Neuronal stem cell (in vitro differentiated cells): Measurements from ENCODE around the gene GH1.
"Not testable (repeated sequence)": the region's sequence is repeated elsewhere in the genome, so short reads cannot be mapped to it uniquely, and the experiment has no call there.

ENCODE experiments used
- DNase-seq: peaks from one replicate; pipeline ENCODE4 v3.0.0-alpha.2; 2013; ENCODE audit warnings: low spot score
- H2AFZ ChIP-seq: one replicate; pipeline ENCODE4 v1.6.1; 2013; ENCODE audit warnings: mild to moderate bottlenecking, low read length, inconsistent platforms
- H2AK5ac ChIP-seq: 2 replicates; pipeline ENCODE4 v1.6.1; 2013; ENCODE audit warnings: low read depth, mild to moderate bottlenecking, inconsistent platforms, low read length, moderate library complexity, mixed read lengths
- H2BK120ac ChIP-seq: 2 replicates; pipeline ENCODE4 v1.6.1; 2013; ENCODE audit warnings: low read depth, mild to moderate bottlenecking, inconsistent platforms, low read length, moderate library complexity, mixed read lengths
- H2BK12ac ChIP-seq: one replicate; pipeline ENCODE4 v1.6.1; 2013; ENCODE audit warnings: low read length, inconsistent platforms
- H2BK15ac ChIP-seq: 2 replicates; pipeline ENCODE4 v1.6.1; 2013; ENCODE audit warnings: mild to moderate bottlenecking, low read length, inconsistent platforms, mixed read lengths
- H2BK5ac ChIP-seq: one replicate; pipeline ENCODE4 v1.6.1; 2013; ENCODE audit warnings: inconsistent platforms, mild to moderate bottlenecking, low read length, moderate library complexity
- H3K14ac ChIP-seq: one replicate; pipeline ENCODE4 v1.6.1; 2013; ENCODE audit warnings: low read length, inconsistent platforms
- H3K18ac ChIP-seq: 2 replicates; pipeline ENCODE4 v1.6.1; 2013; ENCODE audit warnings: low read length, inconsistent platforms
- H3K23ac ChIP-seq: 2 replicates; pipeline ENCODE4 v1.6.1; 2013; ENCODE audit warnings: low read depth, mild to moderate bottlenecking, mixed read lengths, low read length, inconsistent platforms; ENCODE audit not compliant: poor library complexity
- H3K27ac ChIP-seq: replicated peaks from 3 replicates; pipeline ENCODE4 v1.5.1; 2013; ENCODE audit warnings: low read length, inconsistent platforms
- H3K27me3 ChIP-seq, 3 experiments: 2 replicates each; pipeline ENCODE4 v1.6.1; 2013; ENCODE audit warnings: low read length in 3 of 3, mild to moderate bottlenecking in 2 of 3, inconsistent platforms in 1 of 3, low read depth in 1 of 3, mixed read lengths in 1 of 3, moderate library complexity in 1 of 3; ENCODE audit not compliant: control insufficient read depth in 3 of 3, insufficient read depth in 3 of 3
- H3K36me3 ChIP-seq, 2 donors: replicated peaks in 1 of 2; 2 replicates each; pipeline ENCODE4 v1.6.1; 2013; ENCODE audit warnings: low read length in 2 of 2; ENCODE audit not compliant: control insufficient read depth in 2 of 2, insufficient read depth in 2 of 2
- H3K4ac ChIP-seq: 2 replicates; pipeline ENCODE4 v1.6.1; 2013; ENCODE audit warnings: inconsistent platforms, mild to moderate bottlenecking, low read length, moderate library complexity
- H3K4me1 ChIP-seq, 2 donors: 1 replicate in 1 of 2; 2 replicates in 1 of 2; pipeline ENCODE4 v1.6.1; 2013; ENCODE audit warnings: low read length in 2 of 2, low read depth in 1 of 2; ENCODE audit not compliant: control insufficient read depth in 2 of 2, insufficient read depth in 1 of 2
- H3K4me2 ChIP-seq: one replicate; pipeline ENCODE4 v1.6.1; 2013; ENCODE audit warnings: mild to moderate bottlenecking, low read length, inconsistent platforms; ENCODE audit not compliant: insufficient read depth, poor library complexity, severe bottlenecking
- H3K4me3 ChIP-seq, 2 donors: 2 replicates each; pipeline ENCODE4 v1.5.1; 2013; ENCODE audit warnings: low read length in 2 of 2, mild to moderate bottlenecking in 2 of 2, inconsistent platforms in 1 of 2, moderate library complexity in 1 of 2
- H3K79me1 ChIP-seq: one replicate; pipeline ENCODE4 v1.6.1; 2013; ENCODE audit warnings: low read depth, mild to moderate bottlenecking, inconsistent platforms, low read length, moderate library complexity
- H3K9ac ChIP-seq: one replicate; pipeline ENCODE4 v1.6.1; 2013; ENCODE audit warnings: mild to moderate bottlenecking, low read depth, low read length, inconsistent platforms; ENCODE audit not compliant: poor library complexity
- H3K9me3 ChIP-seq, 2 donors: replicated peaks in 1 of 2; 2 replicates each; pipeline versions ENCODE3 to v1.6.1; 2013; ENCODE audit warnings: low read length in 2 of 2, mild to moderate bottlenecking in 2 of 2, inconsistent platforms in 1 of 2, low read depth in 1 of 2, mixed read lengths in 1 of 2, moderate library complexity in 1 of 2; ENCODE audit not compliant: control insufficient read depth in 2 of 2, insufficient read depth in 1 of 2
- H4K8ac ChIP-seq: one replicate; pipeline ENCODE4 v1.6.1; 2013; ENCODE audit warnings: low read depth, mild to moderate bottlenecking, inconsistent platforms, low read length, moderate library complexity
- H4K91ac ChIP-seq: one replicate; pipeline ENCODE4 v1.6.1; 2013; ENCODE audit warnings: low read length, low read depth, mild to moderate bottlenecking, inconsistent platforms; ENCODE audit not compliant: poor library complexity
- WGBS, 2 donors: extraction: QIAGEN DNeasy Blood & Tissue Kit; methylation state at CpG; one replicate each; pipeline ENCODE4 v1.1.7; 2013; ENCODE audit warnings: missing lambda C conversion rate in 2 of 2, mixed read lengths in 1 of 2; ENCODE audit not compliant: insufficient read length in 2 of 2, insufficient replicate concordance in 1 of 2; ENCODE audit errors: extremely low coverage in 2 of 2; 5-methylcytosine and 5-hydroxymethylcytosine counted together

The GH1 gene

DNA sequence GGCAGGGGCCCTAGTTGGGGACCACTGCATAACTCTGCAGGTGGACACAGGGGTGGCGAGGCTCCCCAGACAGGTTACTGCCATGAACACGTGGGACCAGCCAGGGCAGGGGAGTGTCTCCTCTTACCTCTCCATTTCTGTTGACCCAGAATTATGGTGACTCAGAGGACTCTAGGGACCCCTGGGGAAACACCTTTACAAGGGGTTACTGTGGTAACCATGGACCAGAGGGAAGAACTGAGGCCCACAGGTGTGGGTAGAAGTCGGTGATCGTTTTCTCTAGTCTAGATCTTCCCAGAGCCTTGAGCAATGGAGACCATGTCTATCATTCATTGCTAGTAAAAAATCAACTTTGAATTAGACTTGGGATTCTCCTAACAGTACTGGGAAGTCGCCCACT lies 2.1 kb upstream of the GH1 start:
- H2BK120ac ChIP-seq, H2AK5ac ChIP-seq, H3K4me2 ChIP-seq, H3K27ac ChIP-seq, H2BK5ac ChIP-seq, DNase-seq, H3K4me3 ChIP-seq, H4K91ac ChIP-seq, H2AFZ ChIP-seq, H3K9me3 ChIP-seq, H3K14ac ChIP-seq, H3K4ac ChIP-seq, H4K8ac ChIP-seq, H3K23ac ChIP-seq, H2BK15ac ChIP-seq, H3K18ac ChIP-seq, H3K9ac ChIP-seq, H2BK12ac ChIP-seq, H3K36me3 ChIP-seq, H3K27me3 ChIP-seq, H3K79me1 ChIP-seq, H3K4me1 ChIP-seq: not testable (repeated sequence)
- no CpG with 5 or more reads among the region's 5 CpGs for WGBS, 2 donors

DNA sequence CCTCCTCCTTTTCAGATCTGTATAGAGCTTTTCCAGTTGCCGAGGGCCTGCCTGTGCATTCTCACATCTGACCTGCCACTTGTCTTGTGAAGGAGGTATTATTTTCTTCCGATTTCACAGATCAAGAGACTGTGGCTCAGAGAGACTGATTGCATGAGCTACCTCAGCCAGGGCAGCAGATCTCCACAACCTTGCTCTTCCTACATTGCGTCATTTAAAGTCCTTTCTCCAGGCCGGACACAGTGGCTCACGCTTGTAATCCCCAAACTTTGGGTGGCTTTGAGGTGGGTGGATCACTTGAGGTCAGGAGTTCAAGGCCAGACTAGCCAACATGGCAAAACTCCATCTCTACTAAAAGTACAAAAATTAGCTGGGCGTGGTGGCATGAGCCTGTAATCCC lies 1.4 kb upstream of the GH1 start:
- not testable (repeated sequence) for H3K14ac ChIP-seq, DNase-seq, H3K23ac ChIP-seq, H2AFZ ChIP-seq, H3K27me3 ChIP-seq, H4K91ac ChIP-seq, H4K8ac ChIP-seq, H2BK12ac ChIP-seq, H3K9ac ChIP-seq, H3K79me1 ChIP-seq, H3K27ac ChIP-seq, H3K9me3 ChIP-seq, H3K4ac ChIP-seq, H3K4me2 ChIP-seq, H2BK5ac ChIP-seq, H3K36me3 ChIP-seq, H3K18ac ChIP-seq, H2AK5ac ChIP-seq, H2BK15ac ChIP-seq, H3K4me3 ChIP-seq, H2BK120ac ChIP-seq, H3K4me1 ChIP-seq
- WGBS, 2 donors, result no CpG with 5 or more reads among the region's 6 CpGs

DNA sequence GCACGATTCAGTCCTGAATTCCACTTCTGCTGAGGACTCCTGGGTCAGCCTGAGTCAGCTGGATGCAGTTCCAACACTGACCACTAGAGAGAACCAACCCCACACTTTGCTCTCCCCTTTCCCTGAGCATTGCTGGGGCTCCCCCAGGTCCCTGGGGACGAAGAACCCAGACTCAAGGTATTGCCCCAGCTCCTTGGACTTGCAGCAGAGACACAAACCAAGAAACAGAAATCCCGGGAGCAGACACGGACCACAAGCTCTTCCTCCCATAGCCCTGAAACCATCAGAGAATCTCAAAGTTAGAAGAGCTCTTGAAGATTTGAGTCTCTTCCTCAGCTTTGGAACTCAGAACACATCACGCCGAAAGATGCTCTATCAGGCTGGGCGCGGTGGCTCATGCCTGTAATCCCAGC lies 678 bp upstream of the GH1 start:
- H2BK120ac ChIP-seq, result no peak overlapping the region
- DNase-seq, result peak; percentile 68
- WGBS, 2 donors, result no CpG with 5 or more reads among the region's 8 CpGs

DNA sequence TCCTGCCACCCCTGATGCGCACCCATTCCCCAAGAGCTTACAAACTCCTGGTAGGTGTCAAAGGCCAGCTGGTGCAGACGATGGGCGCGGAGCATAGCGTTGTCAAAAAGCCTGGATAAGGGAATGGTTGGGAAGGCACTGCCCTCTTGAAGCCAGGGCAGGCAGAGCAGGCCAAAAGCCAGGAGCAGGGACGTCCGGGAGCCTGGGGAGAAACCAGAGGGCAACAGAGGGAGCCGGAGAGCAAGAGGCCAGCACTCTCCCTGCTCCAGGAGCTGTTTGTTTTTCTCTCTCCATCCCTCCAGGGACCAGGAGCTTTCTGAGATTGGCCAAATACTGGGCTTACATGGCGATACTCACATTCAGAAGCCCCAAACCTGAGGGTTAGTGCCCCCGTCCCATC lies 334 bp downstream of the GH1 start:
- Histone ChIP-seq H3K27ac (no peak overlapping the region), H2BK15ac (no peak overlapping the region), H3K4me3 (no peak overlapping the region), H3K4ac (no peak overlapping the region), H3K4me2 (no peak overlapping the region), H4K8ac (no peak overlapping the region), H3K9me3 (no peaks in the 10 kb centered on the region), H2BK12ac (no peak overlapping the region), H2AFZ (no peak overlapping the region), H2BK120ac (no peak overlapping the region), H3K36me3 (no peaks in the 10 kb centered on the region), H2AK5ac (no peak overlapping the region), H3K18ac (no peak overlapping the region), H2BK5ac (no peak overlapping the region), H3K4me1 (peaks cover 0 to 3% of the 10 kb centered on the region in 2 donors), H4K91ac (no peak overlapping the region), H3K23ac (no peak overlapping the region), H3K9ac (no peak overlapping the region), H3K14ac (no peak overlapping the region), H3K79me1 (no peaks in the 10 kb centered on the region), H3K27me3 (no peaks in the 10 kb centered on the region)
- no CpG with 5 or more reads among the region's 10 CpGs for WGBS, 2 donors
- no peak for DNase-seq

More for the DNA sequence above, 678 bp upstream of the GH1 start:
- no peak overlapping the region for H3K18ac ChIP-seq
- no peak overlapping the region for H3K23ac ChIP-seq
- no peak overlapping the region for H4K91ac ChIP-seq
- no peak overlapping the region for H2AK5ac ChIP-seq
- H2BK5ac ChIP-seq, result no peak overlapping the region
- H3K14ac ChIP-seq, result no peak overlapping the region
- no peak overlapping the region for H3K4me2 ChIP-seq
- H3K4ac ChIP-seq, result no peak overlapping the region
- no peak overlapping the region for H3K9ac ChIP-seq
- H3K4me3 ChIP-seq, result no peak overlapping the region
- H2BK12ac ChIP-seq, result no peak overlapping the region
- no peak overlapping the region for H2BK15ac ChIP-seq
- no peak overlapping the region for H2AFZ ChIP-seq
- no peaks in the 10 kb centered on the region for H3K36me3 ChIP-seq
- H3K79me1 ChIP-seq, result no peaks in the 10 kb centered on the region
- H4K8ac ChIP-seq, result no peak overlapping the region
- H3K4me1 ChIP-seq, result peaks cover 0 to 3% of the 10 kb centered on the region in 2 donors
- no peaks in the 10 kb centered on the region for H3K9me3 ChIP-seq
- no peak overlapping the region for H3K27ac ChIP-seq
- H3K27me3 ChIP-seq, result no peaks in the 10 kb centered on the region
